ENCODE measurements around the gene GBGT1.

GRCh38 chr9:133140606-133141005 is 23.1 kb downstream of the GBGT1 start:
- no peak for TF ChIP-seq CTCF (IDR thresholded peaks at IDR 0.05)
- no peak for TF ChIP-seq POLR2A (IDR thresholded peaks at IDR 0.05)
- TF ChIP-seq POLR2AphosphoS5 (IDR thresholded peaks at IDR 0.05) = no peak
- no peak for TF ChIP-seq EP300 (IDR thresholded peaks at IDR 0.05)
